GM12865 (cell line): Measurements from ENCODE around the gene KIF3A.

ENCODE experiments used
- DNase-seq: peaks from one replicate; pipeline ENCODE4 v3.0.0; 2010; ENCODE audit warnings: low read depth
- H3K4me3 ChIP-seq: 2 replicates; pipeline ENCODE4 v1.5.1; 2011; ENCODE audit warnings: mild to moderate bottlenecking, low read depth, low read length, control low read depth
- TF ChIP-seq, protein P1 (sequence below): IDR thresholded peaks from 2 replicates; pipeline ENCODE4 v1.5.1; 2011; ENCODE audit warnings: low read length, control low read depth, low read depth, inconsistent platforms; ENCODE audit not compliant: insufficient read depth; ENCODE audit errors: missing control alignments

KIF3A gene

DNA sequence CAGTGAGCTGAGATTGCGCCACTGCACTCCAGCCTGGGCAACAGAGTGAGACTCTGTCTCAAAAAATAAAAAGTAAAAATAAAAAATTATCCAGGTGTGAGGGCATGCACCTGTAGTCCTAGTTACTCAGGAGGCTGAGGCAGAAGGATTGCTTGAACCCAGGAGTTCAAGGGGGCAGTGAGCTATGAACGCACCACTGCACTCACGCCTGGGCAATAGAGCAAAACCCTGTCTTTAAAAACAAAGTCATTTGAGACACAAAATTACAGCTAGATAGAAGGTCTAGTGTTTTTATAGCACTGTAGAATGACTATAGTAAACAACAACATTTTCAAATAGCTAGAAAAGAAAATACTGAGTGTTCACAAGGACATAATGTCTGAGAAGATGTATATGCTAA is 47.2 kb downstream of the KIF3A start:
- no peak overlapping the region for H3K4me3 ChIP-seq
- TF ChIP-seq, protein P1, sequence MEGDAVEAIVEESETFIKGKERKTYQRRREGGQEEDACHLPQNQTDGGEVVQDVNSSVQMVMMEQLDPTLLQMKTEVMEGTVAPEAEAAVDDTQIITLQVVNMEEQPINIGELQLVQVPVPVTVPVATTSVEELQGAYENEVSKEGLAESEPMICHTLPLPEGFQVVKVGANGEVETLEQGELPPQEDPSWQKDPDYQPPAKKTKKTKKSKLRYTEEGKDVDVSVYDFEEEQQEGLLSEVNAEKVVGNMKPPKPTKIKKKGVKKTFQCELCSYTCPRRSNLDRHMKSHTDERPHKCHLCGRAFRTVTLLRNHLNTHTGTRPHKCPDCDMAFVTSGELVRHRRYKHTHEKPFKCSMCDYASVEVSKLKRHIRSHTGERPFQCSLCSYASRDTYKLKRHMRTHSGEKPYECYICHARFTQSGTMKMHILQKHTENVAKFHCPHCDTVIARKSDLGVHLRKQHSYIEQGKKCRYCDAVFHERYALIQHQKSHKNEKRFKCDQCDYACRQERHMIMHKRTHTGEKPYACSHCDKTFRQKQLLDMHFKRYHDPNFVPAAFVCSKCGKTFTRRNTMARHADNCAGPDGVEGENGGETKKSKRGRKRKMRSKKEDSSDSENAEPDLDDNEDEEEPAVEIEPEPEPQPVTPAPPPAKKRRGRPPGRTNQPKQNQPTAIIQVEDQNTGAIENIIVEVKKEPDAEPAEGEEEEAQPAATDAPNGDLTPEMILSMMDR = no peak
- DNase-seq = no peak

DNA sequence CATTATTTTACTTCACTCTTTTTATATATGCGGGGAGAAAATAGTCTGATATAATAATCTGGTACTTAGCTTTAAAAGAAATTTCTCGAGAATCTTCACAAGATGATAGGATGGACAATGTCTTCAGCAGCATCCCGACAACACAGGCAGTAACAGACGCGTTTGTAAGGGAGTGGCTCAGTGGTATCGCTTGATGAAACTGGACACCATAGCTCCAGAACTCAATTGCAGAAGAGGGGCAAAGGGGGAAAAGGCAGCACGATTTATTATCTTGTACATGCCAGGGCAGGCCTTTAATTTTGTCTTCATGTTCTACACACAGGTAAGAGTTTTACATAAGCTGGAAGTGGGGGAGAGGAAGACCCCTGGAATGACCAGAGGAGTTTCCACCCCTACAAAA is 47.8 kb downstream of the KIF3A start:
- no peak overlapping the region for H3K4me3 ChIP-seq
- no peak for DNase-seq
- TF ChIP-seq, protein P1 = no peak

DNA sequence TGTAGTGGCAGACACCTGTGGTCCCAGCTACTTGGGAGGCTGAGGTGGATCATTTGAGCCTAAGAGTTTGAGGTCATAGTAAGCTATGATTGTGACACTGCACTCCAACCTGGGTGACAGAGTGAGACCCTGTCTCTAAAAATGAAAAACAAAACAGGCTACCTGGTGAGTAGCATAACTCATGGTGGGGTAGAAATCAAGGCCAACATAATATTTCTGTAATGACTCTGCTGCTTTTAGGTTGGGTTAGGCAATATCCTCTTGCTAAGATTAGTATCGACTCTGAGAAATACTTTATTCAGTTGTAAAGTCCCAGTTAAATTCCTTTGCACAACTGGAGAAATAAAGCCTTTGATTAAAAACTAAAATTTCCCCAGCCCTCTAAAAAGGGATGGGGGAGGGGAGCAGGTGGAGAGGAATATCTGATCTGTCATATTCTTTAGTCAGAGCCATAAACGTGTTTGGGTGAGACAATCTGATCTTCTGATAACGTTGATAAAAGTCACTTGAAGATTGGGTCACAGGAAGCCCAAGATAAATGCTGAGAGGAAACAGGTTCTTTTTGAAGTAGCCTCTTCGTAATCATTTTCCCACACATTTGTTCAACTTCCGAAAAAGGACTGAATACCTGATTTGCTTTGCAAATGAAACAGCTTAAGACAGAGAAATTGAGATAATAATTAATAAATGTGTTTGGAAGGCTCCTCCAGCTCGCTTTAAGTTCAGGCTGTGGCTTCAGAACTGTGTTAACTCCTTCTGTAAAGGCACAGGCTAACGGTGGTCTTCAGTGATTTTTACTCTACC is 48.6 kb downstream of the KIF3A start:
- no peak for DNase-seq
- no peak overlapping the region for H3K4me3 ChIP-seq
- TF ChIP-seq, protein P1 = no peak

- DNase-seq = peak; percentile 42
- H3K4me3 ChIP-seq = no peak overlapping the region
- TF ChIP-seq, protein P1 = no peak
Measured at GRCh38 chr5:132687995-132688394, 49.4 kb downstream of the KIF3A start.

DNA sequence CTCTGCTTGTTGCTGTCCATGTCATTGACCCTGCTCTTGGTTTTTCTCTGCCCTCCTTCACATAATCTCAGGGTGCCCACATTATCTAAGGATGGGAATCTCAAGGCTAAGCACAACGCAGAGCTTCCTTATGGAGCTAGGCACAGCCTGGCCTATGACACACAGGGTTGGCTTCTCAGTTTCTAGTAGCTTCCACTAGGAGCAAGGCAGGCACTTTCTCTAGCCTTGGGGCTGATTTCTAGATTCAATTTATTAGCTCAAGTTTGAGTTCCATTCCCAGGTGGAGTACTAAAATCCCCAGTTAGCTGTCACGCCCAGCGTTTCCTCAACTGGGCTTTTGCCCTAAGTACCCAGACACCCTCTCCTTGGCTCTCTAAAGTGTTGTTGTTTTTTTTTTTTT is 51.2 kb downstream of the KIF3A start:
- H3K4me3 ChIP-seq = no peak overlapping the region
- TF ChIP-seq, protein P1 = no peak
- no peak for DNase-seq

DNA sequence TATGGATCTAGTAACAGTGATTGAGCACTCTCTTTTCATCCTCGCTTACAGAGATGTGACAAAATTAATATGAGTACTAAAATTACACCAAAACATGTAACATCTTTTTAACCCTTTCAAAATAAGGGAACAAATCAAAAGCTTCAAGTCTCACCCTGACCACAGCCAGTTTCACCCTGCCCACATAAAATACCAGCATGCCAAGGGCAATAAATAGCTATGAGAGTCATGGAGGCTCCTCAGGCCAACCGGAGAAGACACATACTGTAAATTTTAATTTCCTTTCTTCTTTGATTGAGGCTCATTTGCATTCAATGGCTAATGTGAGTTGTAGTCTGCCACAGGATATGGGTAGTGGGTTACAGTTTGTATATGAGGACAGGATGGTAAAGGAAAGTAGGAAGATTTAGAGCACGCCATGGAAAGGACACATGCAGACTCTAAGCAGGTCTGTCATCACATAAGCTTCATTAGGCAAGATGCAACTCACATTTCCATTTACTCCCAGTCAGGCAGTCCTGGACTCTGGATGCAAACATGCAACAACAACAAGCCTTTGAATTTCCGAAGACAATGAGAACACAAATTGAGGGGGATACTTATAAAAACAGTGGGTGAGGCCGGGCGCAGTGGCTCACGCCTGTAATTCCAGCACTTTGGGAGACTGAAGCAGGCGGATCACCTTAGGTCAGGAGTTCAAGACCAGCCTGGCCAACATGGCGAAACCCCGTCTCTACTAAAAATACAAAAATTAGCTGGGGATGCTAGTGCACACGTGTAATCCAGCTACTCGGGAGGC is 52.2 kb downstream of the KIF3A start:
- H3K4me3 ChIP-seq = no peak overlapping the region
- no peak for DNase-seq
- TF ChIP-seq, protein P1 = no peak
